H9 (cell line): ENCODE data around the gene KCNIP1. TPM values are rescaled to one million over a fixed set of nuclear protein-coding genes. Genes with fewer than 3 reads are reported as not detected.

ENCODE experiments used
- DNase-seq: peaks from one replicate; pipeline ENCODE4 v3.0.0-alpha.2; 2017
- H2AFZ ChIP-seq: one replicate; pipeline ENCODE4 v1.6.1; 2013; ENCODE audit warnings: mild to moderate bottlenecking, low read length, control low read depth, moderate library complexity
- H2AK5ac ChIP-seq: 2 replicates; pipeline ENCODE4 v1.6.1; 2013; ENCODE audit warnings: low read length, control low read depth, mixed read lengths; ENCODE audit not compliant: insufficient read length
- H2BK120ac ChIP-seq: one replicate; pipeline ENCODE4 v1.6.1; 2013; ENCODE audit warnings: low read depth, mild to moderate bottlenecking, low read length, control low read depth, inconsistent platforms; ENCODE audit not compliant: poor library complexity, severe bottlenecking
- H2BK12ac ChIP-seq: 2 replicates; pipeline ENCODE4 v1.6.1; 2013; ENCODE audit warnings: low read length, control low read depth, mixed read lengths, low read depth; ENCODE audit not compliant: insufficient read length
- H2BK15ac ChIP-seq: 2 replicates; pipeline ENCODE4 v1.6.1; 2013; ENCODE audit warnings: low read depth, low read length, control low read depth
- H2BK20ac ChIP-seq: one replicate; pipeline ENCODE4 v1.6.1; 2013; ENCODE audit warnings: low read depth, mild to moderate bottlenecking, low read length, control low read depth, inconsistent platforms; ENCODE audit not compliant: poor library complexity, severe bottlenecking
- H2BK5ac ChIP-seq: 2 replicates; pipeline ENCODE4 v1.6.1; 2013; ENCODE audit warnings: low read length, control low read depth, mixed read lengths; ENCODE audit not compliant: insufficient read length
- H3K14ac ChIP-seq: 2 replicates; pipeline ENCODE4 v1.6.1; 2013; ENCODE audit warnings: low read length, control low read depth; ENCODE audit not compliant: insufficient read depth
- H3K18ac ChIP-seq: 2 replicates; pipeline ENCODE4 v1.6.1; 2013; ENCODE audit warnings: low read depth, mild to moderate bottlenecking, mixed read lengths, low read length, control low read depth; ENCODE audit not compliant: insufficient read length
- H3K23ac ChIP-seq: 2 replicates; pipeline ENCODE4 v1.6.1; 2013; ENCODE audit warnings: low read length, control low read depth, mixed read lengths, low read depth; ENCODE audit not compliant: insufficient read length
- H3K23me2 ChIP-seq: 2 replicates; pipeline ENCODE4 v1.6.1; 2013; ENCODE audit warnings: low read depth, mild to moderate bottlenecking, mixed read lengths, low read length, control low read depth; ENCODE audit not compliant: insufficient read length, poor library complexity, severe bottlenecking
- H3K27ac ChIP-seq: 2 replicates; pipeline ENCODE4 v1.5.1; 2013; ENCODE audit warnings: low read length, control low read depth, mixed read lengths, low read depth; ENCODE audit not compliant: insufficient read length
- H3K27me3 ChIP-seq: 2 replicates; pipeline ENCODE4 v1.6.1; 2013; ENCODE audit warnings: low read length, control low read depth, inconsistent platforms; ENCODE audit not compliant: insufficient read depth
- H3K4ac ChIP-seq: 2 replicates; pipeline ENCODE4 v1.6.1; 2013; ENCODE audit warnings: low read depth, mild to moderate bottlenecking, control low read depth, inconsistent platforms, low read length, moderate library complexity
- H3K4me1 ChIP-seq: 2 replicates; pipeline ENCODE4 v1.6.1; 2013; ENCODE audit warnings: low read length, control low read depth, inconsistent platforms; ENCODE audit not compliant: insufficient read depth
- H3K4me2 ChIP-seq: 2 replicates; pipeline ENCODE4 v1.6.1; 2013; ENCODE audit warnings: low read length, control low read depth, mixed read lengths; ENCODE audit not compliant: insufficient read length, insufficient read depth
- H3K56ac ChIP-seq: 2 replicates; pipeline ENCODE4 v1.6.1; 2013; ENCODE audit warnings: low read depth, mild to moderate bottlenecking, mixed read lengths, low read length, control low read depth; ENCODE audit not compliant: insufficient read length
- H3K79me1 ChIP-seq: 2 replicates; pipeline ENCODE4 v1.6.1; 2013; ENCODE audit warnings: low read depth, mild to moderate bottlenecking, moderate library complexity, low read length, control low read depth, inconsistent platforms; ENCODE audit not compliant: insufficient read depth, poor library complexity, severe bottlenecking
- H3K79me2 ChIP-seq: 2 replicates; pipeline ENCODE4 v1.6.1; 2013; ENCODE audit warnings: low read length, control low read depth, inconsistent platforms; ENCODE audit not compliant: insufficient read depth
- H3K9ac ChIP-seq: 2 replicates; pipeline ENCODE4 v1.6.1; 2013; ENCODE audit warnings: low read length, control low read depth, mixed read lengths; ENCODE audit not compliant: insufficient read length; ENCODE audit errors: extremely low read depth
- H3K9me3 ChIP-seq: one replicate; pipeline ENCODE4 v1.6.1; 2013; ENCODE audit warnings: low read depth, low read length, inconsistent platforms; ENCODE audit not compliant: control insufficient read depth
- H3T11ph ChIP-seq: one replicate; pipeline ENCODE4 v1.6.1; 2013; ENCODE audit warnings: mild to moderate bottlenecking, low read length, control low read depth, inconsistent platforms
- H4K20me1 ChIP-seq: one replicate; pipeline ENCODE4 v1.6.1; 2013; ENCODE audit not compliant: control insufficient read depth, insufficient read length, insufficient read depth
- H4K5ac ChIP-seq: 2 replicates; pipeline ENCODE4 v1.6.1; 2013; ENCODE audit warnings: low read depth, mild to moderate bottlenecking, mixed read lengths, low read length, control low read depth; ENCODE audit not compliant: insufficient read length
- H4K8ac ChIP-seq: replicated peaks from 2 replicates; pipeline ENCODE4 v1.6.1; 2013; ENCODE audit warnings: low read length, control low read depth, mixed read lengths, low read depth; ENCODE audit not compliant: insufficient read length
- H4K91ac ChIP-seq: 2 replicates; pipeline ENCODE4 v1.6.1; 2013; ENCODE audit warnings: low read depth, mild to moderate bottlenecking, moderate library complexity, mixed read lengths, low read length, control low read depth; ENCODE audit not compliant: insufficient read length
- H3K27ac Mint-ChIP-seq, 3 experiments: 2 replicates in 2 of 3; 3 replicates in 1 of 3; pipeline ENCODE4 v1.8.0; 2020 to 2021; ENCODE audit warnings: mixed read lengths in 3 of 3, mild to moderate bottlenecking in 1 of 3, moderate library complexity in 1 of 3
- H3K27me3 Mint-ChIP-seq: 2 replicates; pipeline ENCODE4 v1.8.0; 2021; ENCODE audit warnings: low read depth, mild to moderate bottlenecking, moderate library complexity, mixed read lengths
- H3K36me3 Mint-ChIP-seq, 3 experiments: 2 replicates in 2 of 3; 3 replicates in 1 of 3; pipeline ENCODE4 v1.8.0; 2020 to 2021; ENCODE audit warnings: low read depth in 3 of 3, mixed read lengths in 3 of 3; ENCODE audit not compliant: insufficient read depth in 1 of 3
- H3K4me1 Mint-ChIP-seq, 2 experiments: 2 replicates each; pipeline ENCODE4 v1.8.0; 2020; ENCODE audit warnings: mixed read lengths in 2 of 2
- H3K4me3 Mint-ChIP-seq, 2 experiments: 2 replicates in 1 of 2; 3 replicates in 1 of 2; pipeline ENCODE4 v1.8.0; 2020 to 2021; ENCODE audit warnings: mild to moderate bottlenecking in 2 of 2, mixed read lengths in 2 of 2, moderate library complexity in 1 of 2
- H3K9me3 Mint-ChIP-seq, 2 experiments: 2 replicates in 1 of 2; 3 replicates in 1 of 2; pipeline ENCODE4 v1.8.0; 2020; ENCODE audit warnings: mild to moderate bottlenecking in 2 of 2, mixed read lengths in 2 of 2, moderate library complexity in 1 of 2
- WGBS: extraction: QIAGEN DNeasy Blood & Tissue Kit; methylation state at CpG from one replicate; pipeline ENCODE4 v1.1.7; 2013; ENCODE audit warnings: missing lambda C conversion rate, low lambda C conversion rate, mixed read lengths; ENCODE audit not compliant: insufficient read length; ENCODE audit errors: extremely low coverage; 5-methylcytosine and 5-hydroxymethylcytosine counted together
- total RNA-seq: library from RNA; stranded (reverse); gene quantifications from 2 replicates; pipeline ENCODE4 v1.2.1, GENCODE V29; 2021
- TF ChIP-seq, protein P1 (sequence below): fragments of 200-600 bp; sonication (generic); conservative IDR thresholded peaks from 3 replicates; pipeline ENCODE4 v1.8.0; 2021; ENCODE audit warnings: antibody characterized with exemption, mild to moderate bottlenecking

KCNIP1 gene
- total RNA-seq, 1 experiment from 2014 or later: 0.63 TPM

DNA sequence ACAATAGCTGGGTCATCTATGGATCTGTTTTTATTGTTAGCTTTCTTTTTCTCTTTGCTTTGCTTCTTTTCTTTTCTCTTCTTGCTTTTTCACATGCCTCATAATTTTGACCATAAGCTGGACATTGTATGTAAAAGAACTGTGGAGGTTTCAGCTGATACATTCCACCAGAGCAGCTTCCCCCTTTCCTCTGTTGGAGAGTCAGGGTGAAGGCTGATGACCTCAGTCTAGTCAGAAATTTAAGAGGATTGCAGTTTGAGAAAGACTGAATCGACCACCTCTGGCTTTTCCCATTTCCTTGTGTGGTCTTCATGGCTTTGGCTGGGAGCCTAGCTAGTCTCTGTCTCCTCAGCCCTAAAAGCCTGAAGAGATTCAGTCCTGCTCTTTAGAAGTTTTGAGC is 42.0 kb downstream of the KCNIP1 start:
- whole genome bisulfite sequencing: no CpG with 5 or more reads among the region's 1 CpG
- Histone ChIP-seq H2BK15ac (no peak overlapping the region), H3K79me1 (no peaks in the 10 kb centered on the region), H4K20me1 (no peaks in the 10 kb centered on the region), H3K27ac (no peak overlapping the region), H3K79me2 (no peaks in the 10 kb centered on the region), H4K5ac (no peak overlapping the region), H3K27me3 (no peaks in the 10 kb centered on the region), H2BK5ac (no peak overlapping the region), H3K23me2 (no peaks in the 10 kb centered on the region), H3K56ac (no peak overlapping the region), H3K18ac (no peak overlapping the region), H2BK12ac (no peak overlapping the region), H3K23ac (no peak overlapping the region), H3K9ac (no peak overlapping the region), H2BK120ac (no peak overlapping the region), H2AK5ac (no peak overlapping the region), H3K4me1 (no peaks in the 10 kb centered on the region), H3K14ac (no peak overlapping the region), H3K4me2 (no peak overlapping the region), H3T11ph (no peak overlapping the region), H3K9me3 (no peaks in the 10 kb centered on the region), H2BK20ac (no peak overlapping the region), H4K8ac (no peak overlapping the region), H2AFZ (no peak overlapping the region), H3K4ac (no peak overlapping the region), H4K91ac (no peak overlapping the region)
- H3K4me1 Mint-ChIP-seq: peaks cover 0 to 2% of the 10 kb centered on the region in 2 experiments; a peak in 1 of 4 replicates
- DNase-seq: no peak
- H3K9me3 Mint-ChIP-seq: peaks cover 8 to 10% of the 10 kb centered on the region in 2 experiments; a peak in 4 of 5 replicates
- TF ChIP-seq, protein P1, sequence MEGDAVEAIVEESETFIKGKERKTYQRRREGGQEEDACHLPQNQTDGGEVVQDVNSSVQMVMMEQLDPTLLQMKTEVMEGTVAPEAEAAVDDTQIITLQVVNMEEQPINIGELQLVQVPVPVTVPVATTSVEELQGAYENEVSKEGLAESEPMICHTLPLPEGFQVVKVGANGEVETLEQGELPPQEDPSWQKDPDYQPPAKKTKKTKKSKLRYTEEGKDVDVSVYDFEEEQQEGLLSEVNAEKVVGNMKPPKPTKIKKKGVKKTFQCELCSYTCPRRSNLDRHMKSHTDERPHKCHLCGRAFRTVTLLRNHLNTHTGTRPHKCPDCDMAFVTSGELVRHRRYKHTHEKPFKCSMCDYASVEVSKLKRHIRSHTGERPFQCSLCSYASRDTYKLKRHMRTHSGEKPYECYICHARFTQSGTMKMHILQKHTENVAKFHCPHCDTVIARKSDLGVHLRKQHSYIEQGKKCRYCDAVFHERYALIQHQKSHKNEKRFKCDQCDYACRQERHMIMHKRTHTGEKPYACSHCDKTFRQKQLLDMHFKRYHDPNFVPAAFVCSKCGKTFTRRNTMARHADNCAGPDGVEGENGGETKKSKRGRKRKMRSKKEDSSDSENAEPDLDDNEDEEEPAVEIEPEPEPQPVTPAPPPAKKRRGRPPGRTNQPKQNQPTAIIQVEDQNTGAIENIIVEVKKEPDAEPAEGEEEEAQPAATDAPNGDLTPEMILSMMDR: no peak
- peaks cover 9% of the 10 kb centered on the region for H3K27me3 Mint-ChIP-seq
- no peak overlapping the region for H3K27ac Mint-ChIP-seq
- no peak overlapping the region for H3K4me3 Mint-ChIP-seq
- H3K36me3 Mint-ChIP-seq: peaks cover 0 to 10% (median 5%) of the 10 kb centered on the region in 3 experiments; a peak in 2 of 7 replicates
